Hepatocyte (in vitro differentiated cells): Measurements from ENCODE around the gene PPIB. TPM values are rescaled to one million over a fixed set of nuclear protein-coding genes. Genes with fewer than 3 reads are reported as not detected.

Experiments used
- DNase-seq: peaks from one replicate; pipeline ENCODE4 v3.0.0-alpha.2; 2016; ENCODE audit warnings: low spot score
- H2AFZ ChIP-seq: fragments of 200-600 bp; sonication (generic); 2 replicates; pipeline ENCODE4 v1.6.0; 2016; ENCODE audit warnings: antibody characterized with exemption, mild to moderate bottlenecking
- H3K27ac ChIP-seq: fragments of 200-600 bp; sonication (generic); 2 replicates; pipeline ENCODE4 v1.5.1; 2016; ENCODE audit warnings: mild to moderate bottlenecking
- H3K27me3 ChIP-seq: fragments of 200-600 bp; sonication (generic); 2 replicates; pipeline ENCODE4 v1.6.1; 2016
- H3K36me3 ChIP-seq: fragments of 200-600 bp; sonication (generic); replicated peaks from 2 replicates; pipeline ENCODE4 v1.5.1; 2016; ENCODE audit warnings: low read depth; ENCODE audit not compliant: insufficient read depth
- H3K4me1 ChIP-seq: fragments of 200-600 bp; sonication (generic); 2 replicates; pipeline ENCODE4 v1.5.1; 2016; ENCODE audit warnings: mild to moderate bottlenecking, moderate library complexity; ENCODE audit not compliant: insufficient read depth
- H3K4me2 ChIP-seq: fragments of 200-600 bp; sonication (generic); 2 replicates; pipeline ENCODE4 v1.6.0; 2016
- H3K4me3 ChIP-seq: fragments of 200-600 bp; sonication (generic); 2 replicates; pipeline ENCODE4 v1.5.1; 2016; ENCODE audit warnings: mild to moderate bottlenecking
- H3K79me2 ChIP-seq: fragments of 200-600 bp; sonication (generic); 2 replicates; pipeline ENCODE4 v1.6.0; 2017; ENCODE audit warnings: mild to moderate bottlenecking
- H3K9me2 ChIP-seq: fragments of 200-600 bp; sonication (generic); replicated peaks from 2 replicates; pipeline ENCODE4 v1.6.0; 2017; ENCODE audit warnings: mild to moderate bottlenecking; ENCODE audit not compliant: insufficient read depth
- H3K9me3 ChIP-seq: fragments of 200-600 bp; sonication (generic); 2 replicates; pipeline ENCODE4 v1.5.1; 2016; ENCODE audit warnings: low read depth, mild to moderate bottlenecking
- H4K20me1 ChIP-seq: fragments of 200-600 bp; sonication (generic); 2 replicates; pipeline ENCODE4 v1.6.0; 2016; ENCODE audit warnings: mild to moderate bottlenecking; ENCODE audit not compliant: insufficient read depth, poor library complexity, severe bottlenecking
- EZH2 ChIP-seq: fragments of 200-600 bp; sonication (generic); IDR thresholded peaks from 2 replicates; pipeline ENCODE4 v1.6.1; 2016; ENCODE audit warnings: antibody characterized with exemption, mild to moderate bottlenecking, borderline replicate concordance
- EZH2phosphoT487 ChIP-seq: fragments of 200-600 bp; sonication (generic); IDR thresholded peaks from one replicate; pipeline ENCODE4 v1.6.1; 2018; ENCODE audit warnings: antibody characterized with exemption, mild to moderate bottlenecking, low read depth, moderate library complexity; ENCODE audit not compliant: unreplicated experiment, severe bottlenecking
- WGBS: methylation state at CpG from one replicate; pipeline ENCODE4 v1.1.6; 2016; ENCODE audit warnings: low lambda C conversion rate; ENCODE audit errors: missing lambda C conversion rate; 5-methylcytosine and 5-hydroxymethylcytosine counted together
- polyA plus RNA-seq: library from polyadenylated mRNA; unstranded; fragments of >200 nt; fragmentation: Nextera tagmentation; extraction: Ambion mirVana; gene quantifications from 2 replicates; pipeline ENCODE4 v1.2.1, GENCODE V29; 2016
- total RNA-seq: library from RNA; depleted of rRNA; stranded (reverse); fragments of >200 nt; gene quantifications from 2 replicates; pipeline ENCODE4 v1.2.3, GENCODE V29; 2014
- TF ChIP-seq, protein P1 (sequence below): fragments of 200-600 bp; sonication (generic); IDR thresholded peaks from 2 replicates; pipeline ENCODE4 v1.5.1; 2016; ENCODE audit warnings: antibody characterized with exemption, mild to moderate bottlenecking; ENCODE audit not compliant: poor library complexity

PPIB gene
- total and polyA plus RNA-seq, 2 experiments from 2014 or later: 799 to 1,542 TPM

DNA sequence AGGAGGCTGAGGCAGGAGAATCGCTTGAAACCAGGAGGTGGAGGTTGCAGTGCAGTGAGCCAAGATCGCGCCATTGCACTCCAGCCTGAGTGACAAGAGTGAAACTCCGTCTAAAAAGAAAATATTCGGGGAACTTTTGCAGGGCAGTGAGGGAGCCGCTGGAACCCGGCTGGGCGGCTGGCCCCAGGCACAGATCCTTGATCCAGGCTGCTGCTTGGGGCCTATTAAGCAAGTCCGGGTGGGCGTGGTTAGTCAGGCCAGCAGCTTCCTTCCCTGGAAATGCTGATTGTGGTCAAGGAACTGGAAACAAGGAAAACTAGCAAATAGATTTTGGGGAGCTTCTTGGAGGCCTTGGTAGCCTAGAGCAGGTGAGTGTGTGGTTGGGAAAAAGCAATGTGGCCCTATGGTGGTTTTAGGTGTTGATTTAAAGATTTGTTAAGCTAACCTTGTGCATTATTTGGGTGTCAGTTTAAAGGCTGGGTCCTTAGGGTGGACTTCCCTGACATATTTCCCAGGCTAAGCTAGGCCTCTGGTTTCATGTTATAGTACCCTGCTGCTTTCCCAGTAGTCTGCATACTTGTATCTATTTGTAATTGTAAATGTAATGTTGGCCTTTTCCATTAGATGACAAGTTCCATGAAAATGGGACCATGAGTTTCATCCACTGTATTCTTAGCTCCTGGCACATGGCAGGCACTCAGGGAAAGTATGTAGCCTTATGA is 29.0 kb downstream of the PPIB start:
- Histone ChIP-seq H4K20me1 (no peaks in the 10 kb centered on the region), H3K36me3 (no peaks in the 10 kb centered on the region), H3K27me3 (no peaks in the 10 kb centered on the region), H3K27ac (no peak overlapping the region), H3K4me1 (no peaks in the 10 kb centered on the region), H2AFZ (no peak overlapping the region), H3K4me3 (no peak overlapping the region), H3K9me2 (no peaks in the 10 kb centered on the region), H3K79me2 (no peaks in the 10 kb centered on the region), H3K4me2 (no peak overlapping the region), H3K9me3 (no peaks in the 10 kb centered on the region)
- DNase-seq: no peak
- WGBS: 96% methylated on average over 10 of the region's 10 CpGs
- TF ChIP-seq EZH2 (no peak), EZH2phosphoT487 (no peak)
- TF ChIP-seq, protein P1, sequence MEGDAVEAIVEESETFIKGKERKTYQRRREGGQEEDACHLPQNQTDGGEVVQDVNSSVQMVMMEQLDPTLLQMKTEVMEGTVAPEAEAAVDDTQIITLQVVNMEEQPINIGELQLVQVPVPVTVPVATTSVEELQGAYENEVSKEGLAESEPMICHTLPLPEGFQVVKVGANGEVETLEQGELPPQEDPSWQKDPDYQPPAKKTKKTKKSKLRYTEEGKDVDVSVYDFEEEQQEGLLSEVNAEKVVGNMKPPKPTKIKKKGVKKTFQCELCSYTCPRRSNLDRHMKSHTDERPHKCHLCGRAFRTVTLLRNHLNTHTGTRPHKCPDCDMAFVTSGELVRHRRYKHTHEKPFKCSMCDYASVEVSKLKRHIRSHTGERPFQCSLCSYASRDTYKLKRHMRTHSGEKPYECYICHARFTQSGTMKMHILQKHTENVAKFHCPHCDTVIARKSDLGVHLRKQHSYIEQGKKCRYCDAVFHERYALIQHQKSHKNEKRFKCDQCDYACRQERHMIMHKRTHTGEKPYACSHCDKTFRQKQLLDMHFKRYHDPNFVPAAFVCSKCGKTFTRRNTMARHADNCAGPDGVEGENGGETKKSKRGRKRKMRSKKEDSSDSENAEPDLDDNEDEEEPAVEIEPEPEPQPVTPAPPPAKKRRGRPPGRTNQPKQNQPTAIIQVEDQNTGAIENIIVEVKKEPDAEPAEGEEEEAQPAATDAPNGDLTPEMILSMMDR: no peak

- DNase-seq: no peak
- 93% methylated on average over 4 of the region's 4 CpGs for WGBS
- no peaks in the 10 kb centered on the region for H3K4me1 ChIP-seq
- no peak overlapping the region for H3K4me3 ChIP-seq
- TF ChIP-seq, protein P1: no peak
- TF ChIP-seq EZH2phosphoT487 (no peak), EZH2 (no peak)
- no peak overlapping the region for H3K27ac ChIP-seq
- no peaks in the 10 kb centered on the region for H3K9me2 ChIP-seq
- H3K27me3 ChIP-seq: no peaks in the 10 kb centered on the region
- no peaks in the 10 kb centered on the region for H3K9me3 ChIP-seq
- no peaks in the 10 kb centered on the region for H3K79me2 ChIP-seq
- no peak overlapping the region for H2AFZ ChIP-seq
- H3K4me2 ChIP-seq: no peak overlapping the region
- no peaks in the 10 kb centered on the region for H3K36me3 ChIP-seq
- H4K20me1 ChIP-seq: no peaks in the 10 kb centered on the region
These were observed 30.6 kb downstream of the PPIB start for GRCh38 chr15:64132217-64132616.

DNA sequence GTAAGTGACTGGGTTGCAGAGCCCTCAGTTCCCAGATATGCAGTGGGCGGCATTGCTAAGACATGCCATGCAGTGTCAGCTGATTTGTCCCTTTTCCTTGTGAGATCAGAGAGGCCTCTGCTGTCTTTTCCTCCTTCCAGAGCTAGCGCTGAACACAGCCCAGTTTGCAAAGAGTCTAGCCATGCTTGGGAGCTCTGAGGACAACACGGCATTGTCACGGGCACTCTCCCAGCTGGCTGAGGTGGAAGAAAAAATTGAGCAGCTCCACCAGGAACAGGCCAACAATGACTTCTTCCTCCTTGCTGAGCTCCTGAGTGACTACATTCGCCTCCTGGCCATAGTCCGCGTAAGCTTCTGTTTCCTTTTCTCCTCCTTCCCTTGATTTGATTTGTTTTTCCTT is 31.3 kb downstream of the PPIB start:
- Histone ChIP-seq H3K4me3 (no peak overlapping the region), H3K9me3 (no peaks in the 10 kb centered on the region), H3K79me2 (no peaks in the 10 kb centered on the region), H3K4me2 (no peak overlapping the region), H3K36me3 (no peaks in the 10 kb centered on the region), H4K20me1 (no peaks in the 10 kb centered on the region), H3K27me3 (no peaks in the 10 kb centered on the region), H2AFZ (no peak overlapping the region), H3K9me2 (no peaks in the 10 kb centered on the region), H3K4me1 (no peaks in the 10 kb centered on the region), H3K27ac (no peak overlapping the region)
- TF ChIP-seq, protein P1: no peak
- TF ChIP-seq EZH2phosphoT487: no peak
- no peak for TF ChIP-seq EZH2
- no peak for DNase-seq
- 99% methylated on average over 7 of the region's 7 CpGs for WGBS
